Breast epithelium (tissue), 3 donors: Measurements from ENCODE around the gene ZDHHC17.

Experiments
- POLR2A ChIP-seq: fragments of 450-650 bp; IDR thresholded peaks from one replicate; pipeline ENCODE4 v1.6.1; 2016; ENCODE audit warnings: antibody characterized with exemption, mild to moderate bottlenecking, moderate library complexity
- TF ChIP-seq, protein P1 (sequence below), 3 donors: fragments of 450-650 bp; IDR thresholded peaks; one replicate each; pipeline ENCODE4 v1.5.1; 2016 to 2017; ENCODE audit warnings: antibody characterized with exemption in 3 of 3, mild to moderate bottlenecking in 3 of 3, moderate library complexity in 3 of 3

- TF ChIP-seq, protein P1, sequence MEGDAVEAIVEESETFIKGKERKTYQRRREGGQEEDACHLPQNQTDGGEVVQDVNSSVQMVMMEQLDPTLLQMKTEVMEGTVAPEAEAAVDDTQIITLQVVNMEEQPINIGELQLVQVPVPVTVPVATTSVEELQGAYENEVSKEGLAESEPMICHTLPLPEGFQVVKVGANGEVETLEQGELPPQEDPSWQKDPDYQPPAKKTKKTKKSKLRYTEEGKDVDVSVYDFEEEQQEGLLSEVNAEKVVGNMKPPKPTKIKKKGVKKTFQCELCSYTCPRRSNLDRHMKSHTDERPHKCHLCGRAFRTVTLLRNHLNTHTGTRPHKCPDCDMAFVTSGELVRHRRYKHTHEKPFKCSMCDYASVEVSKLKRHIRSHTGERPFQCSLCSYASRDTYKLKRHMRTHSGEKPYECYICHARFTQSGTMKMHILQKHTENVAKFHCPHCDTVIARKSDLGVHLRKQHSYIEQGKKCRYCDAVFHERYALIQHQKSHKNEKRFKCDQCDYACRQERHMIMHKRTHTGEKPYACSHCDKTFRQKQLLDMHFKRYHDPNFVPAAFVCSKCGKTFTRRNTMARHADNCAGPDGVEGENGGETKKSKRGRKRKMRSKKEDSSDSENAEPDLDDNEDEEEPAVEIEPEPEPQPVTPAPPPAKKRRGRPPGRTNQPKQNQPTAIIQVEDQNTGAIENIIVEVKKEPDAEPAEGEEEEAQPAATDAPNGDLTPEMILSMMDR (IDR thresholded peaks at IDR 0.05): peak in 2 of 3 donors; percentile 32 to 45
- TF ChIP-seq POLR2A: peak; percentile 43
These were observed 115.2 kb downstream of the ZDHHC17 start, which contains the start of gene CSRP2 for GRCh38 chr12:76878899-76879709.
